BLaER1 treated with 17β-estradiol and CSF1 and Interleukin-3, amounts not matched to agents 10 nM and 100 nM (cell line): ENCODE results near the gene FITM2.

Experiments used
- H3K27ac ChIP-seq, 11 experiments: shearing (Covaris generic); formaldehyde crosslinking; 2 replicates each; pipeline ENCODE4 v1.8.1; 2022
- H3K27me3 ChIP-seq, 11 experiments: shearing (Covaris generic); formaldehyde crosslinking; 2 replicates each; pipeline ENCODE4 v1.8.1; 2022
- H3K36me3 ChIP-seq, 11 experiments: shearing (Covaris generic); formaldehyde crosslinking; 2 replicates each; pipeline ENCODE4 v1.8.1; 2022
- H3K4me1 ChIP-seq, 10 experiments: shearing (Covaris generic); formaldehyde crosslinking; 2 replicates each; pipeline ENCODE4 v1.8.1; 2022
- H3K4me2 ChIP-seq, 11 experiments: shearing (Covaris generic); formaldehyde crosslinking; 2 replicates each; pipeline ENCODE4 v1.8.1; 2022
- H3K4me3 ChIP-seq, 10 experiments: shearing (Covaris generic); formaldehyde crosslinking; 2 replicates each; pipeline ENCODE4 v1.8.1; 2022
- H3K9ac ChIP-seq, 11 experiments: shearing (Covaris generic); formaldehyde crosslinking; 2 replicates each; pipeline ENCODE4 v1.8.1; 2022
- H3K9me3 ChIP-seq, 11 experiments: shearing (Covaris generic); formaldehyde crosslinking; replicated peaks in 1 of 11; 2 replicates each; pipeline ENCODE4 v1.8.1; 2022
- H4K20me1 ChIP-seq, 11 experiments: shearing (Covaris generic); formaldehyde crosslinking; 2 replicates each; pipeline ENCODE4 v1.8.1; 2022
- Cebpa-rat ChIP-seq, 11 experiments: shearing (Covaris generic); IDR thresholded peaks; 2 replicates each; pipeline ENCODE4 v1.8.1; 2022

Gene FITM2

DNA sequence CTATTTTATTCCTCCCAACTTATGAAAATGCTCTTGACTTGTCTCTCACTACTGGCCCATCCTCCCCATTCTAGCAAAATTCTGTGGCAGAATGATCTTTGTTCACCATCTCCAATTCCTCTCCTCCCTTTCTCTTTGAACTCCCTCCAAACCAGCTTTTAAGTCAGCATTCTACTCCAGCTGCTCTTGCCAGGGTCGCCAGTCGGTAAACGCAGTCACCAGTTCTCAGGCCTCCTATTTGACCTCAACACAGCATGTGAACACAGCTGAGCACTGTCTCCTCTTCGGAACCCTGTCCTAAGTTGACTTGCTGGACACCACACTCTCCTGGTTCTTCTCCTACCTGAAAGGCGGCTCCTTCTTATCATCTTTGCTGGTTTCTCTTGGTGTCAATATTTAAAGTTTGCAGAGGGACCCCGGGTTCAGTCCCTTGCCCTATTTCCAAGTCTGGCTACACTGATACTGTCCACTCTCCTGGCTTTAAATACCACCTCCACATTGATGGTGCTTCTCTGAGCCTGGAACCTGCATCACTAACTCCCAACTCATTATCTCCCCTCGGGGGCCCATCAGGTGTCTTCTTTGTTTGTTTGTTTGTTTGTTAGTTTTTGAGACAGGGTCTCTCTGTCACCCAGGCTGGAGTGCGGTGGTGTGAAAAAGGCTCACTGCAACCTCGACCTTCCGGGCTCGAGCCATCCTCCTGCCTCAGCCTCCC, 36.5 kb downstream of the FITM2 start:
- Histone ChIP-seq H3K27me3 (no peaks in the 10 kb centered on the region), H3K9ac (no peak overlapping the region), H3K4me1 (no peaks in the 10 kb centered on the region; a peak in 1 of 20 replicates), H3K36me3 (no peaks in the 10 kb centered on the region; a peak in 2 of 22 replicates), H3K9me3 (no peaks in the 10 kb centered on the region), H3K27ac (no peak overlapping the region), H3K4me2 (no peak overlapping the region), H3K4me3 (no peak overlapping the region), H4K20me1 (peaks cover 0 to 6% (median 0%) of the 10 kb centered on the region in 11 experiments; a peak in 1 of 22 replicates)
- TF ChIP-seq Cebpa-rat (IDR thresholded peaks at IDR 0.05): no peak

DNA sequence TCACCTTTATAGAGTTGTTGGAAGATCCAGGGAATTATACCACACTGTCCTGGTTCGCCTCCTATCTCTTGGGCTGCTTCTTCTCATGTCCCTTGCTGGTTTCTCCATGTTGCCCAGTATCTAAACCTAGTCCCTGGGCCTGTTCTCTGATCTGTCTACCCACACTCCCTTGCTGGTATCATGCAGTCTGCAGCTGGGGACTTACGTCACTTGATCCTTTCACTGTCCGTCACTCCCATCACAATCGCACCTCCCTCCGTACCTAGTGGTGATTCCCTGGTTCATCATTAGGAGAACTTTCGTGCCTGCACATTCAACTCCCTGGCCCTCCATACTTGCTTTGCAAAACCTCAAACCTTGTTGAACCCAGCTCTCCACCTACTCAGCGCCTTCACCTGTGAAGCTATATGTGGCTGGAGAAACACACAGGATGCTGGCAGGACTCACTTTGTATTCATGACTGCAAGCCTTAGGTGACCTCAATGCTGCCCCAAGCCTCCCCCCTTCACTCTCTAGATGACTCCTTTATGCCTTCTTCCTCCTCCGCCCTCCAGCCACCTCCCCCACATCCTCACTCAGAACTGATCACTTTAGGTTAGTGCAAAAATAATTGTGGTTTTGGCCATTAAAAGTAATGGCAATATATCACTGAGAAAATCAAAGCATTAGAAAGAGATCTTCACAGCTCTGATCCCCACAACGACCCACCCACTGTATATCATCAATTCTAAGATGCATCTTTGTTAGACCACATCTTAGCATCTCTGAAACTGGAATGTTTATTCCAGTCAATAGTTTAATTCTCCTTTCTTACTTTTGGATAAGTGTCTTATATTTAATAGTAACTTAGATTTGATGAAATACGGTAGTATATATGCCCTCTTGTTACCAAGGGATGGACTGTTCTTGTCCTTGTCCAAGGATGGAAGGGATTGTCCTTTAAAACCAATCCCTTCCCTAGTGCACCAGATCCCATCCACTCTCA, 37.5 kb downstream of the FITM2 start:
- Histone ChIP-seq H3K27me3 (no peaks in the 10 kb centered on the region), H3K27ac (no peak overlapping the region), H3K9me3 (no peaks in the 10 kb centered on the region), H4K20me1 (peaks cover 0 to 6% (median 0%) of the 10 kb centered on the region in 11 experiments; a peak in 1 of 22 replicates), H3K4me3 (no peak overlapping the region), H3K36me3 (no peaks in the 10 kb centered on the region; a peak in 2 of 22 replicates), H3K9ac (no peak overlapping the region), H3K4me1 (no peaks in the 10 kb centered on the region; a peak in 1 of 20 replicates), H3K4me2 (no peak overlapping the region)
- TF ChIP-seq Cebpa-rat (IDR thresholded peaks at IDR 0.05): no peak

DNA sequence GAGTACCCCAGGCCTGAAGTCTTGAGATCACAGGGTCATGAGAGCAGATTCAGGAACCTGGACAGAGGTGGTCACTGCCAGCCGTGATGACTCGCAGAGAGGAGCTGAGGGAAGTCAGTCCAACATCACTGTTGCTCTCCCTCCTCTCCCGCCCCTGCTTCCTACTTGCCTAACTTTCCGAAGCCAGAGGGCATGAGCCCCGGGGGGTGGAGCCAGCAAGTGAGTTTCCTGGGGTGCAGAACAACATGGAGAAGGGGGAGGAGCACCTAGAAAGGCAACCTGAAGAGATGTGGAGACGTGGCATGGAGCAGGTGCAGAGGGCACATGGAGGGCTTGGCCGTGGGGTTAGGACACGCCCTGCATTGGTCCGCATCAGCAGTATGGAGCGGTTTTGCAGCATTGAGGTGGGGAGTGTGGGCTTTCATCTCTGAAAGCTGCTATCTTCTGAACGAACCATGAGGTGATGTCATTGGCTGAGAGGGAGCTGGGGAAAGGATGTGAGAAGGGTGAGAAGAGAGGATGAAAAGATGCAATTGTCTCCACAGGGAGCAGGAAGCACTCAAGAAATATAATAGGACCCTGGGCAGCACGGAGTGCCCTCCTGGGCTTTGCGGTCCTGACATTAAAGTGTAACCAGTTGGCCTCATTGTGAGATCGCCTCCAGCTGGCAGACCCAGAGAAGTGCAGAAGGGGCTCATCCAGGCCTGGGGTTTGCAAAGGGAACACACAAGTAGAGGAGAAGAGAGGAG, 38.9 kb downstream of the FITM2 start:
- no peak overlapping the region for H3K4me2 ChIP-seq
- H3K4me1 ChIP-seq: no peaks in the 10 kb centered on the region; a peak in 1 of 20 replicates
- TF ChIP-seq Cebpa-rat (IDR thresholded peaks at IDR 0.05): no peak
- H4K20me1 ChIP-seq: peaks cover 0 to 6% (median 0%) of the 10 kb centered on the region in 11 experiments; a peak in 3 of 22 replicates
- no peaks in the 10 kb centered on the region for H3K9me3 ChIP-seq
- H3K36me3 ChIP-seq: no peaks in the 10 kb centered on the region; a peak in 2 of 22 replicates
- no peak overlapping the region for H3K27ac ChIP-seq
- H3K4me3 ChIP-seq: no peak overlapping the region
- no peak overlapping the region for H3K9ac ChIP-seq
- H3K27me3 ChIP-seq: no peaks in the 10 kb centered on the region

DNA sequence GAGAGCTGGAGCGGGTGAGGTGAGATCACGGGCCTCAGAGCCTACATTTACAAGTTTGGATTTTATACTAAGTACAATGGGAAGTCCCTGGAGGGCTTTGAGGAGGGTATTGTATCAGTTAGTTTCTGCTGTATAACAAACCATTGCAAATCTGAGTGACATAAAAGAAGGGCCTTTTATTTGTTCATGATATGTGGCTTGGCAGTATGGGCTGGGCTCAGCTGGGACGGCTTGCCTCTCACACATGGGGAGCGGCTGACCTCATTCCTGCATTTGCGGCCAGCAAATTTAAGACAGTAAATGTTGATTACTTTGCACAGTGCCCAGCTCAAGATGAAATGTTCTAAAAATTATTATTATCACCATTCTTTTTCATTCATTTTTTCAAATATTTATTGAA, 42.2 kb downstream of the FITM2 start:
- H3K9me3 ChIP-seq: no peaks in the 10 kb centered on the region
- H3K27ac ChIP-seq: no peak overlapping the region
- no peak overlapping the region for H3K4me2 ChIP-seq
- TF ChIP-seq Cebpa-rat (IDR thresholded peaks at IDR 0.05): no peak
- H3K36me3 ChIP-seq: no peaks in the 10 kb centered on the region; a peak in 2 of 22 replicates
- no peak overlapping the region for H3K9ac ChIP-seq
- H4K20me1 ChIP-seq: peaks cover 0 to 6% (median 0%) of the 10 kb centered on the region in 11 experiments; a peak in 5 of 22 replicates
- no peak overlapping the region for H3K4me3 ChIP-seq
- H3K27me3 ChIP-seq: no peaks in the 10 kb centered on the region
- H3K4me1 ChIP-seq: no peaks in the 10 kb centered on the region

DNA sequence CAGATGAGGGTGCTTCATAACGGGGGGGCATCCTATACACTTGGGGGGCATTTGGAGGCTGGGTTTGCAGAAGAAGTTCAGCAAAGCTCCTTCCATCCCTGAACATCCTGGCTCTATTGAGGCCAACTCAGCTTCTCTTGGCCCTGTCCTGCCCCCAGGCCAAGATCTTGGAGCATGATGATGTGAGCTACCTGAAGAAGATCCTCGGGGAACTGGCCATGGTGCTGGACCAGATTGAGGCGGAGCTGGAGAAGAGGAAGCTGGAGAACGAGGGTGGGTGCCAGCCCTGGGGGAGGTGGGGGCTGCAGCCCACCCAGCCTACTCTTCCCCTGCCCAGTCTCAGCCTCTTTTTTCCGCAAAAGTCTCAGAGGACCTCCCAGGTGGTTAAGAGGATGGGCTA, 46.7 kb downstream of the FITM2 start:
- Histone ChIP-seq H3K9me3 (no peaks in the 10 kb centered on the region), H4K20me1 (peaks cover 0 to 25% (median 0%) of the 10 kb centered on the region in 11 experiments; a peak in 5 of 22 replicates), H3K36me3 (no peaks in the 10 kb centered on the region), H3K9ac (no peak overlapping the region), H3K27me3 (no peaks in the 10 kb centered on the region), H3K4me2 (no peak overlapping the region), H3K4me1 (no peaks in the 10 kb centered on the region), H3K27ac (no peak overlapping the region), H3K4me3 (no peak overlapping the region)
- no peak for TF ChIP-seq Cebpa-rat (IDR thresholded peaks at IDR 0.05)

DNA sequence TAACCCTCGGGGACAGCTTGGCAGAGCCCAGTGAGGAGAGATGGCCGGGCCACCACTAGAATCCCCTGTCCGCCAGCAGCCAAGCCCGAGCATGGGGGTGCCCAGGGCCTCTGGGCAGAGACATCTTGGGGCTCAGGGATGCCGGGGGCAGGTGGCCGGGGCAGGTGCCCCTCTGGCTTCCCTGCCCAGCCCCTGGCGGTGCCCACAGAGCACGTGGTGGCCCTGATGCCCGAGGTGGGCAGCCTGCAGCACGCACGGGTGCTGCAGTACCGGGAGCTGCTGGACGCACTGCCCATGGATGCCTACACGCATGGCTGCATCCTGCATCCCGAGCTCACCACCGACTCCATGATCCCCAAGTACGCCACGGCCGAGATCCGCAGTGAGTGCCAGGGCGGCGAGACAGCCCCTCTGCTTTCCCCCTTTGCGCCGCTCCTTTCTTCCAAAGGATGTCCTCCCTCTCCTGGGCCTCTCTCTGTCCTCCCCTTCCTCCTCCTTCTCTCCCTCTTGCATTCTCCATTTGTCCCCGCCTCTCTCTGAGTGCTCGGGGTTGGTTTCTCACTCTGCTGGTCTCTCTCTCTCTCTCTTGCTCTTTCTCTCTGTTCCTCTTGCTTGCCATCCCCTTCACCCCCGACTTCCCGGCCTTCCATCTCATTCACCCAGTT, 52.6 kb downstream of the FITM2 start:
- TF ChIP-seq Cebpa-rat (IDR thresholded peaks at IDR 0.05): no peak
- no peaks in the 10 kb centered on the region for H3K9me3 ChIP-seq
- H3K4me3 ChIP-seq: no peak overlapping the region
- no peak overlapping the region for H3K4me2 ChIP-seq
- H3K27ac ChIP-seq: no peak overlapping the region
- no peaks in the 10 kb centered on the region for H3K36me3 ChIP-seq
- no peak overlapping the region for H3K9ac ChIP-seq
- no peaks in the 10 kb centered on the region for H3K27me3 ChIP-seq
- H3K4me1 ChIP-seq: no peaks in the 10 kb centered on the region
- H4K20me1 ChIP-seq: peaks cover 0 to 59% (median 6%) of the 10 kb centered on the region in 11 experiments; a peak in 7 of 22 replicates

DNA sequence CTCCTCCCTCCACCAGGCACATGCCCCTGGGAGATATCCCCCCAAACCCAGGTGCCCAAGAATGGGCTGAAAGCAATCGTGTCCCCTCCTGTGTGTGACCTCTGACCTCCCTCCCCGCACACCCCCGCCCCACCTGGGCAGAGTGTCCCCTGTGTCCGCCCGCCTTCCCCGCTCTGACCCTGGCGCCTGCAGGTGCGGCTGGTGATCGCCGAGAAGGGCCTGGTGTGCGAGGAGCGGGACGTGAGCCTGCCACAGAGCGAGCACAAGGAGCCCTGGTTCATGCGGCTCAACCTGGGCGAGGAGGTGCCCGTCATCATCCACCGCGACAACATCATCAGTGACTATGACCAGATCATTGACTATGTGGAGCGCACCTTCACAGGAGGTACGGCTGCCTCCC, 54.0 kb downstream of the FITM2 start:
- H3K4me2 ChIP-seq: no peak overlapping the region
- no peak overlapping the region for H3K9ac ChIP-seq
- H3K4me3 ChIP-seq: no peak overlapping the region
- TF ChIP-seq Cebpa-rat (IDR thresholded peaks at IDR 0.05): no peak
- no peaks in the 10 kb centered on the region for H3K36me3 ChIP-seq
- no peak overlapping the region for H3K27ac ChIP-seq
- no peaks in the 10 kb centered on the region for H3K9me3 ChIP-seq
- H3K4me1 ChIP-seq: no peaks in the 10 kb centered on the region
- peaks cover 0 to 53% (median 6%) of the 10 kb centered on the region in 11 experiments; a peak in 9 of 22 replicates for H4K20me1 ChIP-seq
- H3K27me3 ChIP-seq: no peaks in the 10 kb centered on the region

DNA sequence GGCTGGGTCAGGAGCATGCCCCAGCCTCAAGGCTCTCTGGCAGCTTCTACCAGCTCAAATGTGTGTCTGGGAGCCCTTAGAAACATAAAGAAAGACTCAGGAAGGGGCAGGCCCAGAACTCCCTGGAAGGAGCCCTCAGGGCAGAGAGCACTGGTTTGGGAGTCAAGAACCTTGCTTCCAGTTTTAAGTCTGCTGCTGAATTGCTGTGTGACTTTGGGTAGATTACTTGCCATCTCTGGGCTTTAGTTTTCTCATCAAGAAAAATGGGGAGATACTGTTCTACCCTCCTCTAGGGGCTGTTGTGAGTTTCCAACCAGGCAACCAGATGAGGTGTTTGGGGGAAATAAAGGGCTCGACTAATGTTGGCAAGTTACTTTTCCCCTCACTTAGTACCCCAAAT, 55.1 kb downstream of the FITM2 start:
- no peaks in the 10 kb centered on the region for H3K36me3 ChIP-seq
- H4K20me1 ChIP-seq: peaks cover 0 to 53% (median 11%) of the 10 kb centered on the region in 11 experiments; a peak in 11 of 22 replicates
- TF ChIP-seq Cebpa-rat (IDR thresholded peaks at IDR 0.05): no peak
- no peak overlapping the region for H3K27ac ChIP-seq
- no peak overlapping the region for H3K4me3 ChIP-seq
- H3K4me2 ChIP-seq: no peak overlapping the region
- H3K4me1 ChIP-seq: no peaks in the 10 kb centered on the region
- no peaks in the 10 kb centered on the region for H3K27me3 ChIP-seq
- H3K9ac ChIP-seq: no peak overlapping the region
- H3K9me3 ChIP-seq: no peaks in the 10 kb centered on the region
